Neuronal stem cell (in vitro differentiated cells): Measurements from ENCODE around the gene RALGDS.

ENCODE experiments used
- DNase-seq: peaks from one replicate; pipeline ENCODE4 v3.0.0-alpha.2; 2013; ENCODE audit warnings: low spot score
- H2AFZ ChIP-seq: one replicate; pipeline ENCODE4 v1.6.1; 2013; ENCODE audit warnings: mild to moderate bottlenecking, low read length, inconsistent platforms
- H2AK5ac ChIP-seq: 2 replicates; pipeline ENCODE4 v1.6.1; 2013; ENCODE audit warnings: low read depth, mild to moderate bottlenecking, inconsistent platforms, low read length, moderate library complexity, mixed read lengths
- H2BK120ac ChIP-seq: 2 replicates; pipeline ENCODE4 v1.6.1; 2013; ENCODE audit warnings: low read depth, mild to moderate bottlenecking, inconsistent platforms, low read length, moderate library complexity, mixed read lengths
- H2BK12ac ChIP-seq: one replicate; pipeline ENCODE4 v1.6.1; 2013; ENCODE audit warnings: low read length, inconsistent platforms
- H2BK15ac ChIP-seq: 2 replicates; pipeline ENCODE4 v1.6.1; 2013; ENCODE audit warnings: mild to moderate bottlenecking, low read length, inconsistent platforms, mixed read lengths
- H2BK5ac ChIP-seq: one replicate; pipeline ENCODE4 v1.6.1; 2013; ENCODE audit warnings: inconsistent platforms, mild to moderate bottlenecking, low read length, moderate library complexity
- H3K14ac ChIP-seq: one replicate; pipeline ENCODE4 v1.6.1; 2013; ENCODE audit warnings: low read length, inconsistent platforms
- H3K18ac ChIP-seq: 2 replicates; pipeline ENCODE4 v1.6.1; 2013; ENCODE audit warnings: low read length, inconsistent platforms
- H3K23ac ChIP-seq: 2 replicates; pipeline ENCODE4 v1.6.1; 2013; ENCODE audit warnings: low read depth, mild to moderate bottlenecking, mixed read lengths, low read length, inconsistent platforms; ENCODE audit not compliant: poor library complexity
- H3K27ac ChIP-seq: replicated peaks from 3 replicates; pipeline ENCODE4 v1.5.1; 2013; ENCODE audit warnings: low read length, inconsistent platforms
- H3K27me3 ChIP-seq, 3 experiments: 2 replicates each; pipeline ENCODE4 v1.6.1; 2013; ENCODE audit warnings: low read length in 3 of 3, mild to moderate bottlenecking in 2 of 3, inconsistent platforms in 1 of 3, low read depth in 1 of 3, mixed read lengths in 1 of 3, moderate library complexity in 1 of 3; ENCODE audit not compliant: control insufficient read depth in 3 of 3, insufficient read depth in 3 of 3
- H3K36me3 ChIP-seq, 2 donors: replicated peaks in 1 of 2; 2 replicates each; pipeline ENCODE4 v1.6.1; 2013; ENCODE audit warnings: low read length in 2 of 2; ENCODE audit not compliant: control insufficient read depth in 2 of 2, insufficient read depth in 2 of 2
- H3K4ac ChIP-seq: 2 replicates; pipeline ENCODE4 v1.6.1; 2013; ENCODE audit warnings: inconsistent platforms, mild to moderate bottlenecking, low read length, moderate library complexity
- H3K4me1 ChIP-seq, 2 donors: 1 replicate in 1 of 2; 2 replicates in 1 of 2; pipeline ENCODE4 v1.6.1; 2013; ENCODE audit warnings: low read length in 2 of 2, low read depth in 1 of 2; ENCODE audit not compliant: control insufficient read depth in 2 of 2, insufficient read depth in 1 of 2
- H3K4me2 ChIP-seq: one replicate; pipeline ENCODE4 v1.6.1; 2013; ENCODE audit warnings: mild to moderate bottlenecking, low read length, inconsistent platforms; ENCODE audit not compliant: insufficient read depth, poor library complexity, severe bottlenecking
- H3K4me3 ChIP-seq, 2 donors: 2 replicates each; pipeline ENCODE4 v1.5.1; 2013; ENCODE audit warnings: low read length in 2 of 2, mild to moderate bottlenecking in 2 of 2, inconsistent platforms in 1 of 2, moderate library complexity in 1 of 2
- H3K79me1 ChIP-seq: one replicate; pipeline ENCODE4 v1.6.1; 2013; ENCODE audit warnings: low read depth, mild to moderate bottlenecking, inconsistent platforms, low read length, moderate library complexity
- H3K9ac ChIP-seq: one replicate; pipeline ENCODE4 v1.6.1; 2013; ENCODE audit warnings: mild to moderate bottlenecking, low read depth, low read length, inconsistent platforms; ENCODE audit not compliant: poor library complexity
- H3K9me3 ChIP-seq, 2 donors: replicated peaks in 1 of 2; 2 replicates each; pipeline versions ENCODE3 to v1.6.1; 2013; ENCODE audit warnings: low read length in 2 of 2, mild to moderate bottlenecking in 2 of 2, inconsistent platforms in 1 of 2, low read depth in 1 of 2, mixed read lengths in 1 of 2, moderate library complexity in 1 of 2; ENCODE audit not compliant: control insufficient read depth in 2 of 2, insufficient read depth in 1 of 2
- H4K8ac ChIP-seq: one replicate; pipeline ENCODE4 v1.6.1; 2013; ENCODE audit warnings: low read depth, mild to moderate bottlenecking, inconsistent platforms, low read length, moderate library complexity
- H4K91ac ChIP-seq: one replicate; pipeline ENCODE4 v1.6.1; 2013; ENCODE audit warnings: low read length, low read depth, mild to moderate bottlenecking, inconsistent platforms; ENCODE audit not compliant: poor library complexity
- WGBS, 2 donors: extraction: QIAGEN DNeasy Blood & Tissue Kit; methylation state at CpG; one replicate each; pipeline ENCODE4 v1.1.7; 2013; ENCODE audit warnings: missing lambda C conversion rate in 2 of 2, mixed read lengths in 1 of 2; ENCODE audit not compliant: insufficient read length in 2 of 2, insufficient replicate concordance in 1 of 2; ENCODE audit errors: extremely low coverage in 2 of 2; 5-methylcytosine and 5-hydroxymethylcytosine counted together

RALGDS gene

GRCh38 chr9:133147412-133148198 is 26.6 kb upstream of the RALGDS start:
- H3K27ac ChIP-seq: no peak overlapping the region
- no CpG with 5 or more reads among the region's 14 CpGs for WGBS, 2 donors
- peaks cover 0 to 2% (median 0%) of the 10 kb centered on the region in 3 experiments for H3K27me3 ChIP-seq
- peak overlapping the region; percentile 41 for H3K14ac ChIP-seq
- H3K4me1 ChIP-seq: peaks cover 29 to 31% of the 10 kb centered on the region in 2 donors
- peaks cover 5 to 10% of the 10 kb centered on the region in 2 donors for H3K36me3 ChIP-seq
- H3K4ac ChIP-seq: no peak overlapping the region
- H3K79me1 ChIP-seq: peaks cover 23% of the 10 kb centered on the region
- H2BK120ac ChIP-seq: peak overlapping the region; percentile 65
- peak overlapping the region; percentile 69 for H2AFZ ChIP-seq
- H3K9ac ChIP-seq: peak overlapping the region; percentile 99
- no peak overlapping the region for H4K8ac ChIP-seq
- no peak overlapping the region for H4K91ac ChIP-seq
- H2BK12ac ChIP-seq: no peak overlapping the region
- DNase-seq: peak; percentile 72
- H3K4me3 ChIP-seq: peak overlapping the region; percentile 80 to 98
- peak overlapping the region; percentile 81 for H3K23ac ChIP-seq
- H3K4me2 ChIP-seq: peak overlapping the region; percentile 93
- H3K18ac ChIP-seq: peak overlapping the region; percentile 92
- no peaks in the 10 kb centered on the region for H3K9me3 ChIP-seq
- peak overlapping the region; percentile 97 for H2BK5ac ChIP-seq
- H2BK15ac ChIP-seq: peak overlapping the region; percentile 54
- peak overlapping the region; percentile 87 for H2AK5ac ChIP-seq

GRCh38 chr9:133146746-133147411 is 25.8 kb upstream of the RALGDS start:
- H3K79me1 ChIP-seq: peaks cover 28% of the 10 kb centered on the region
- H2BK120ac ChIP-seq: peak overlapping the region; percentile 16
- no peak overlapping the region for H2BK12ac ChIP-seq
- peaks cover 5 to 10% of the 10 kb centered on the region in 2 donors for H3K36me3 ChIP-seq
- H3K23ac ChIP-seq: peak overlapping the region; percentile 29
- H2BK5ac ChIP-seq: no peak overlapping the region
- DNase-seq: no peak
- H3K9me3 ChIP-seq: no peaks in the 10 kb centered on the region
- WGBS, 2 donors: no CpG with 5 or more reads among the region's 7 CpGs
- peaks cover 0 to 2% (median 0%) of the 10 kb centered on the region in 3 experiments for H3K27me3 ChIP-seq
- no peak overlapping the region for H2AFZ ChIP-seq
- H3K14ac ChIP-seq: no peak overlapping the region
- H3K4ac ChIP-seq: peak overlapping the region; percentile 19
- H3K4me3 ChIP-seq: peak overlapping the region in 1 of 2 donors; percentile 80
- no peak overlapping the region for H4K8ac ChIP-seq
- H4K91ac ChIP-seq: no peak overlapping the region
- peak overlapping the region; percentile 93 for H3K4me2 ChIP-seq
- H3K9ac ChIP-seq: peak overlapping the region; percentile 63
- no peak overlapping the region for H2BK15ac ChIP-seq
- no peak overlapping the region for H3K27ac ChIP-seq
- peaks cover 32 to 36% of the 10 kb centered on the region in 2 donors for H3K4me1 ChIP-seq
- peak overlapping the region; percentile 87 for H2AK5ac ChIP-seq
- H3K18ac ChIP-seq: peak overlapping the region; percentile 12

GRCh38 chr9:133144904-133145851 is 24.1 kb upstream of the RALGDS start:
- no peak overlapping the region for H2AFZ ChIP-seq
- no peak overlapping the region for H3K4me2 ChIP-seq
- WGBS, 2 donors: no CpG with 5 or more reads among the region's 19 CpGs
- H3K4me1 ChIP-seq: peaks cover 32 to 43% of the 10 kb centered on the region in 2 donors
- no peak overlapping the region for H2AK5ac ChIP-seq
- H3K27ac ChIP-seq: no peak overlapping the region
- no peak overlapping the region for H4K91ac ChIP-seq
- H2BK12ac ChIP-seq: no peak overlapping the region
- H3K23ac ChIP-seq: no peak overlapping the region
- H3K9ac ChIP-seq: peak overlapping the region; percentile 12
- no peaks in the 10 kb centered on the region for H3K9me3 ChIP-seq
- no peak overlapping the region for H4K8ac ChIP-seq
- H3K18ac ChIP-seq: no peak overlapping the region
- H2BK15ac ChIP-seq: no peak overlapping the region
- no peak for DNase-seq
- H2BK5ac ChIP-seq: no peak overlapping the region
- peaks cover 0 to 2% (median 0%) of the 10 kb centered on the region in 3 experiments for H3K27me3 ChIP-seq
- no peak overlapping the region for H3K14ac ChIP-seq
- H3K79me1 ChIP-seq: peaks cover 33% of the 10 kb centered on the region
- H3K4ac ChIP-seq: no peak overlapping the region
- no peak overlapping the region for H3K4me3 ChIP-seq
- H3K36me3 ChIP-seq: peaks cover 5 to 10% of the 10 kb centered on the region in 2 donors
- H2BK120ac ChIP-seq: no peak overlapping the region
